Measurements from ENCODE around the gene OTOG.
"Not testable (repeated sequence)": the region's sequence is repeated elsewhere in the genome, so short reads cannot be mapped to it uniquely, and the experiment has no call there.

Gene OTOG

DNA sequence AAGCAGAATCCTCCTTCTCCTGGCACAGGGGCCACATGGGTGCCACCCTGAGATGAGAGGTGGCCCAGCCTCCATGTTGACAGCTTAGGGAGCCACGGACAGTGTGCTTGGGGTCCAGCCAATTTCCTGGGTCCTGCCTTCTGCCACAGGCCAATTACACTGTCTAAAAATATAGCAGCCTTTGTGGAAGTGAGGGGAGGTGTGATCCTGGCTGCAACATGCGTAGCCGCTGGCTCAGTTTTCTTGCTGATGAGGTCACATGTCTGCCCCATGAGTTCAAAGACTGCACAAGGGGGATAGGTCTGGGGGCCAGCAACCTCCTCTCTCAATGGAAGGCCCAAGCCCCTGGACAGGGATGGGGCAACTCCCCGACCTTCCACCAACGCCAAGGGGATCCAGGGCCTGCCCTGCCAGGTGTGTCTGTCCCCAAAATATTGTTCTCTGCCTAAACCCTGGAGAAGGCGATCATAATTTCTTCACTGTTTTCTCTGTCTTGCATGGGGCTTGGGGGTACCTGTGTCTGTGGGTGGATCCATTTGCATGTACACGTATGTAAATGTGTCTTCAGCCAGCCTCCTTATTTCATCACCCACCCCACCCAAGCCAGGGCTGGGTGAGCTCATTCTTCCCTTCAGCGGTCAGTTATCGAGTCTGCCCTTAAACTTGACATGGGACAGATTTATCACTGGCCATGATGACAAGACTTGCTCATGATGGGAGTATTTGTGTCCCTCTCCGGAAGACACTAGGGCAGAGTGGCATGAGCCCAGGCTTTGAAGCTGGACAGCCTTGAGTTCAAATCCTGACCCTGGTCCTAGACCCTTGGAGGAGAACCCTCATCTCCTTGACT, 59.4 kb downstream of the OTOG start:
- DNase-seq: no peak

DNA sequence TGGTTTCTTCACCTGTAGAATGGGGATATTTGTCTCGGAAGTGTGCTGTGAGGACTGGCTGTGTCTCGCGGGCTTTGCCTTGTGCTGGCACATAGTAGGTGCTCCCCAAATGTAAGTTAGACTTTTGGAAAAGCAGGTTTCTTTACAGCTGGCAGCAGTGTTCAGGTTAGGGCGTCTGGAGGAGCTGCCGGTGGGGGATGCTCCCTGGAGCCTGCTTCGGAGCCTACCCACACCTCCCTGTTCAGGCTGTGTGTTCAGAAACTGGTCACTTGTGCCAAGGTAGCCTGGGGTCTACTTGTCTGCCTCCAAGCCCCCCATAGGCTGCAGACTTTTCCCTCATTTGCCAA, 60.0 kb downstream of the OTOG start:
- DNase-seq: no peak

DNA sequence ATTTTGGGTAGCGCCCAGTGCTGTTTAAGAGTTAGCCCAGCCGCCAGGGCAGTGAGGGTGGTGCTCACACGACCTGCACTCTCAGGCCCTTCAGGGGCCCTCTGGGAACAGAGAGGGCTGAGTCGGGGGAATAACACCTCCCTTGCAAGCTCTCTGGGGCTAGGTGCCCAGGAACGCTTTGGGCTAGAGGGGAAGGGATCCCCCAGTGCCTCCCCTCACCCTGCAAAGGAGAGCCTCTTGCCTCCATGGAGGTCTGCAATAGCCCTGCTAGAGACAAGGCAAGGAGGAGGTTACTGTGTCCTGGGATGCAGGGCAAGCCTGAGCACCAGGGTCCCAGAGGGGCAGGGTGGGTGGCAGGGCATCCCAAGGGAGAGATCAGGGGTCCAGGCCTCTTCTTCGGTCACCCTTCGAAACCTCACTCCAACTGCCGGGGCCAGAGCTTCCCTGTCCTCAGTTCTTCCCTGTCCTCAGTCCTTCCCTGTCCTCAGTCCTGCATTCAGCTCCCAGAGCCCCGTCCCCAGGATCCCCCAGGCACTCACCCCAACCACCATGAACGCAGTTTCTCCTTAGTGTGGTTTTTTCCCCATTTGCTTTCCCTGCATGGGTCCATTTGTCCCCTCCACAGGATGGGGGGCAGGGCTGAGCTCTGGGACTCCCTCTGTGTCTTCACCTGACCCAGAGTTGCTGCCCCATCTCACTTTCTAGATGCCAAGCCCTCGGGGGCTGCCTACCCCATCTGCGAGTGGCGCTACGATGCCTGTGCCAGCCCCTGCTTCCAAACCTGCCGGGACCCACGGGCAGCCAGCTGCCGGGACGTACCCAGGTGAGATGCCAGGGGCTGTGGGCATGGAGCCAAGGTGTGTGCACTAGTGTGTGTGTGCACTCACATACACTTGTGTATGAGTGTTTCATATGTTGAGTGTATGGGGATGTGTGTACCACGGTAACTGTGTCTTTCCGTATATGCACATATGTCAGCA, 60.8 kb downstream of the OTOG start:
- DNase-seq: no peak

DNA sequence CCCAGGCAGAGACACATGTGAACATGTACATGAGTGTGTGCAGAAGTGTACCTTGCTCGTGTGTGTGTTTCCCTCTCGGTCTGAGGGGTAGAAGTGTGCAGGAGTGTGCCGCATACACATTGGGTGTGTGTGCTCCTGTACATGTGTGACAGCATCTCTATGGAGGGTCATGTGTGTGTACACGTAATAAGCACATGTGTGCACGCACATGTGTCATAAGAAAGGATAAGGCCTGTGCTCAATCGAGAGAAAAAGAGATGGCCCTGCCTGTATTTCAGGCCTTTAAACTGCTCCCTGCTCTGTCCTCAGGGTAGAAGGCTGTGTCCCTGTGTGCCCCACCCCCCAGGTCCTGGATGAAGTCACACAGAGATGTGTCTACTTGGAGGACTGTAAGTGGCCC, 61.8 kb downstream of the OTOG start:
- no peak for DNase-seq

DNA sequence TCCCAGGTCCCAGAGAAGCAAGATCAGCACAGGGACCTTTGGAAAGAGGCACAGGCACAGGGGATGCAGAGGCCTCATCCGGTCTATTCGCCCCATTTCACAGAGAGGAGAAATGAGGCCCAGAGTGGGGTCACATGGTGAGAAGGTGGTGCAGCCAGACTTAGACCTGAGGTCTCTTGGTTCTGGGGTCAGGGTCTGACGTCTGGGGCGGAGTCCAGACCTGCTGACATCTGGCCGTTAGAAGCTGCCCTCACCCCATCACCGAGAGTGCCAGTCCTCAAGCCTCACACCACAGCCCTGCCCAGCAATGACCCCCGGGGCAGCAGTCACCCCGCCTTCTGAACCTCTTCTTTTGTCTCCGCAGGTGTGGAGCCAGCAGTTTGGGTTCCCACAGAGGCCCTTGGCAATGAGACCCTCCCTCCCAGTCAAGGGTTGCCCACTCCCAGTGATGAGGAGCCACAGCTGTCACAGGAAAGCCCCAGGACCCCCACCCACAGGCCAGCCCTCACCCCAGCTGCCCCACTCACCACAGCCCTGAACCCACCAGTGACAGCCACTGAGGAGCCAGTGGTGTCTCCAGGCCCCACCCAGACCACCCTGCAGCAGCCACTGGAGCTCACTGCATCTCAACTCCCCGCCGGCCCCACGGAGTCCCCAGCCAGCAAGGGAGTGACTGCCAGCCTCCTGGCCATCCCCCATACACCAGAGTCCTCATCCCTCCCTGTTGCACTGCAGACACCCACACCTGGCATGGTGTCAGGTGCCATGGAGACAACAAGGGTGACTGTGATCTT, 62.4 kb downstream of the OTOG start:
- DNase-seq: no peak

DNA sequence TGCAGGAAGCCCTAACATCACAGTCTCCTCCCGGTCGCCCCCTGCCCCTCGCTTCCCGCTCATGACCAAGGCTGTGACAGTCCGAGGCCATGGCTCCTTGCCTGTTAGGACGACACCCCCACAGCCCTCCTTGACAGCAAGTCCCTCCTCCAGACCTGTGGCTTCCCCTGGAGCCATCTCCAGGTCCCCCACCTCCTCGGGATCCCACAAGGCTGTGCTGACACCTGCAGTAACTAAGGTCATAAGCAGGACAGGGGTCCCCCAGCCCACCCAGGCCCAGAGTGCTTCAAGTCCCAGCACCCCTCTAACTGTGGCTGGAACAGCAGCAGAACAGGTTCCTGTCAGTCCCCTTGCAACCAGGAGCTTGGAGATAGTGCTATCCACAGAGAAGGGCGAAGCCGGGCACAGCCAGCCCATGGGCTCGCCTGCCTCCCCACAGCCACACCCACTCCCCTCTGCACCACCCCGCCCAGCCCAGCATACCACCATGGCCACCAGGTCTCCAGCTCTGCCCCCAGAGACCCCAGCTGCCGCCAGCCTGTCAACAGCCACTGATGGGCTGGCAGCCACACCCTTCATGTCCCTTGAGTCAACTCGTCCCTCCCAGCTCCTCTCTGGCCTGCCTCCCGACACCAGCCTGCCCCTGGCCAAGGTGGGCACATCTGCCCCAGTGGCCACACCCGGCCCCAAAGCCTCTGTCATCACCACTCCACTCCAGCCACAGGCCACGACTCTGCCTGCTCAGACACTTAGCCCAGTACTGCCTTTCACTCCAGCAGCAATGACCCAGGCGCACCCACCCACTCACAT, 63.2 kb downstream of the OTOG start:
- no peak for DNase-seq

DNA sequence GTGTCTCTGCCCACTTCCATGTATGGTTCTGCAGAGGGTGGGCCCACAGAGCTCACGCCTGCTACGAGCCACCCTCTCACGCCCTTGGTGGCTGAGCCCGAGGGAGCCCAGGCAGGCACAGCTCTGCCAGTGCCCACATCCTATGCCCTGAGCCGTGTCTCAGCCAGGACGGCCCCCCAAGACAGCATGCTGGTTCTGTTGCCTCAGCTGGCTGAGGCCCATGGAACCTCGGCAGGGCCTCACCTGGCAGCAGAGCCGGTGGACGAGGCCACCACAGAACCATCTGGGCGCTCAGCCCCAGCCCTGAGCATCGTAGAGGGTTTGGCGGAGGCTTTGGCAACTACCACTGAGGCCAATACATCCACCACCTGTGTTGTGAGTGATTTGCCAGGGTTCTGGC, 64.0 kb downstream of the OTOG start:
- DNase-seq: no peak

DNA sequence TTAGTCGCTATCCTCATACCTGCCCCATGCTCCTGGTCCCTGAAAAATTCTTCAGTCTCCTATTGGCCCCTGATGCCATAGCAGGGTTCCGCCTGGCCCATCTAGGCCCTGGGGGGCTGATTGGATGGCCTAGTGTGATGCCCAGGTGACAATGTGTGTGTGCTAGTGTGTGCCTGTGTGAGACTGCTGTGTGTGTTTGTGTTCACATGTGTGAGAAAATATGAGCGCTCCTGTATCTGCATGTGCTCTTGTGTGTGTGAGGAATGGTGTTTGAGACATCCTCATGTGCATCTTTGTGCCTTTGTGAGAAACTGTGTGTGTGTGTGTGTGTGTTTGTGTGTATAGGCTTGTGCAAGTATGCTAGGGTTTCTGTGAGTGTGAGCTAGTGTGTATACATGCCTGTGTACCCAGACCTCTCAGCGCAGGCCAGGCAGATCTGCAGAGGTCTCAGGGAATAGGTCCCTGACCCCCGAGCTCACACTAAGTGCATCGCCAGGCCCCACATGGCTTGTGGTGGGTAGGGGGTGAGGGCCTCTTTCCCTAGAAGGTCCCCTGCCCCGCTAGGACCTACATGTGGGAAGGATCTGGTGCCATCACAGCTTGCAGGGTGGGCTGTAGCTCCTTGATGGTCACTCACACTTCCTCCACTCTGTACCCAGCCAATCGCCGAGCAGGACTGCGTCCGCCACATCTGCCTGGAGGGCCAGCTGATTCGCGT, 64.6 kb downstream of the OTOG start:
- DNase-seq: no peak

DNA sequence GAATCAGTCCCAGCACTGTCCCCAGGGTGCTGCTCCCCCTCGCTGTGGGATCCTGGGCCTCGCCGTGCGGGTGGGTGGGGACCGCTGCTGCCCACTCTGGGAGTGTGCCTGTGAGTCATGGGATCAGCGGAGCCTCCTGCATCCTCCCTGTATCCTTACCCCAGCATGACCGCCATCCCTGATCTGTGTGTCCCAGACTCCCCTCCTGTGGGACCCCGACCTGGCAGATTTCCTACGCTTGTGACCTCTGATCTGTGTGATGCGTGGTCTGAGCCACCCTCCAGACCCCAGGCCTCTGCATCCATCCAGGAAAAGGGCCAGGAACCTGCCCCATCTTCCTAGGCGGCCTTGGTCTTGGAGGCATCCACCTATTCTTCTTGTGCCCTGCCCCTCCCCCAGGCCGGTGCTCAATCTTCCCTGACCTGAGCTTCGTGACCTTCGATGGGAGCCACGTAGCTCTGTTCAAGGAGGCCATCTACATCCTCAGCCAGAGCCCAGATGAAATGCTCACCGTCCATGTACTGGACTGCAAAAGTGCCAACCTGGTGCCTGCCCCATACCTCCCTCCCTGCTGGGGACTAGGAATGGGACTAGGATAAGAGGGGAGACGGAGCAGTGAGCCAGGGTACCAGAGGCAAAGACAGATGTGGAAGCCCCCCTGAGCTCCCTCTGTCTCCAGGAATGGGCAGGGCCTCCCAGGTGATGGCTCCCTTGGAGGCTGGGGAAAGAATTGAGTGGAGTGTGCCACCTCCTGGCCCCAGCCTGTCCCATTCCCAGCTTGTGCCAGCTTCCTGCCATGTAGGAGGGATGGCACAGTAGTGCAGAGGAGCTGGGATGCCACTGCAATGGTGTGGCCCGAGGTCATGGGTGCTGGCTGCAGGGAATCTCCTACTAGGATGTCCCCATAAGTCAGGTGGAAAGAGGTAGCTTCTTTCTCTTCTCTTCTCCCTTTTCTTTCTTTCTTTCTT, 65.4 kb downstream of the OTOG start:
- DNase-seq: no peak

DNA sequence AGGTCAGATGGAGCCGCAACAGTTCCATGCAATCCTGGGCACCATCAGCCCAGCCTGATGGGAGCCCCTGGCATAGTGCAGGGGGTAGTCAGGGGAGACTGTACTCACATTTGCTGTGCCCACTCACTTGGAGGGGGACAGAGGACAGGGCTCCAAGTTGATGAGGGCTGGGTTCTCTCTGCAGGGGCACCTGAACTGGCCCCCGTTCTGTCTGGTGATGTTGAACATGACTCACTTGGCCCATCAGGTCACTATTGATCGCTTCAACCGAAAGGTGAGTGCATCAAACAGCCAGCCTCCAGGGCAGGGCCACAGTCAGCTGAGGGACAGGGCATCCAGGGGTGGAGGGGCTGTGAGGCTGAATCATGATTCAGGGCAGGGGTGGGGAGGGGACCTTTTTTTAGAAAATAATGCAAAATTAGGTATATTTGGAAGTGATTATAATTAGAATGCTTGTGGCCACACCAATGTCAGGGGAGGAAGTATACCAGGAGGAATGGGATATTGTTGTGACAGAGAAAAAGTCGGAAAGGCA, 66.4 kb downstream of the OTOG start:
- no peak for DNase-seq

DNA sequence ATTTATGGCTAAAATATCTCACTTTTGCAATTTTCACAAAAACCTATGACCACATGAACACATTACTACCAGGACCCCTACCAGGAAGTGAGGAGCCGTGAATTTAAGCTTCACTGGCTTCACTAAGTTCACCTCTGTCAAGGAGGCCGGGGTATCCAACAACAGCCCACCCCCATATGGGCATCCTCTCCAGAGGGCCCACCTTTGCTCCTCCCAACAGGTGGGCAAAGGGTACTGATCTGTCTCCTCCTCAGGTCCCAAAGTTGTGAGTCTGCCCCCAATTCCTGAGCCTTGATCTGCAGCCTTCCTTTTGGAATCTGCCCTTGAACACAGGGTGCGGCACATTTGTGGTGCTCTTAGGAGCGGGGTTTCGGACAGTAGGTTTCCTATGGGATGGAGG, 66.9 kb downstream of the OTOG start:
- no peak for DNase-seq

DNA sequence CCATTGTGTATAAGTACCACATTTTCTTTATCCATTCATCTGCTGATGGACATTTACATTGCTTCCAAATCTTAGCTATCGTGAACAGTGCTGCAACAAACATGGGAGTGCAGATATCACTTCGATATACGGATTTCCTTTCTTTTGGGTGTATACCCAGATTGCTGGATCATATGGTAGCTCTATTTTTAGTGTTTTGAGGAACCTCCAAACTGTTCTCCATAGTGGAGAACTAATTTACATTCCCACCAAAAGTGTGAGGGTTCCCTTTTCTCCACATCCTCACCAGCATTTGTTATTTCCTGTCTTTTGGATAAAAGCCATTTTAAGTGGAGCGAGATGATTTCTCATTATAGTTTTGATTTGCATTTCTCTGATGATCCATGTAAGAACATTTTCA, 75.7 kb downstream of the OTOG start:
- DNase-seq: not testable (repeated sequence)

DNA sequence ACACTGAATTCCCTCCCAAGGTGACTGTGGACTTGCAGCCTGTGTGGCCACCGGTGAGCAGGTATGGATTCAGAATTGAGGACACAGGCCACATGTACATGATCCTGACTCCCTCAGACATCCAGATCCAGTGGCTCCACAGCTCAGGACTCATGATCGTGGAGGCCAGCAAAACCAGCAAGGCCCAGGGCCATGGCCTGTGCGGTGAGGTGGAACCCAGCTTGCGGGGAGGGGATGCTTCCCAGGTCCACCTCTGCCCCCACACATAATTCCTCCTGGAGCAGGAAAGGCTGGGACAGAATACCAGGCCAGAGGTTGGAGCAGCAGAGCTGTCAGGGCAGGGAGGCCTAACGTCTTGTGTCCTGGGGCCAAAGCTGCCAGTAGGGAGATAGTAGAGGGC, 82.1 kb downstream of the OTOG start:
- no peak for DNase-seq

DNA sequence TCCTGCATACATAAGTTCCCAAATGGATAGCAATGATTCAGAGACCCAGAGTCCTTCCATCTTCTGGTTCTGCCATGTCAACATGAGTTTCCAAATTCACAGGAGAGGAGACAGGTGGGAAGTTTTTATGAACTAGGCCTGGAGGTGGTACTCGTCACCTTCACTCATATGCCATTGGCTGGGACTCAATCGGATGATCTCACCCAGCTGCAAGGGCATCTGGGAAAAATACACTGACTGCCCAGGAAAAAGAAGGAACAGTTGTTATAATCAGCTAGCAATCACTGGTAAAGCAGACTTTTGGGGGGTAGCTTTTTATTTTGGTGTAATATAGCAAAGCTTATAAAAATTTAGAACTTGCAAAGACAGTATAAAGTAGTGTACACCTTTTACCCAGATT, 83.9 kb downstream of the OTOG start:
- no peak for DNase-seq

DNA sequence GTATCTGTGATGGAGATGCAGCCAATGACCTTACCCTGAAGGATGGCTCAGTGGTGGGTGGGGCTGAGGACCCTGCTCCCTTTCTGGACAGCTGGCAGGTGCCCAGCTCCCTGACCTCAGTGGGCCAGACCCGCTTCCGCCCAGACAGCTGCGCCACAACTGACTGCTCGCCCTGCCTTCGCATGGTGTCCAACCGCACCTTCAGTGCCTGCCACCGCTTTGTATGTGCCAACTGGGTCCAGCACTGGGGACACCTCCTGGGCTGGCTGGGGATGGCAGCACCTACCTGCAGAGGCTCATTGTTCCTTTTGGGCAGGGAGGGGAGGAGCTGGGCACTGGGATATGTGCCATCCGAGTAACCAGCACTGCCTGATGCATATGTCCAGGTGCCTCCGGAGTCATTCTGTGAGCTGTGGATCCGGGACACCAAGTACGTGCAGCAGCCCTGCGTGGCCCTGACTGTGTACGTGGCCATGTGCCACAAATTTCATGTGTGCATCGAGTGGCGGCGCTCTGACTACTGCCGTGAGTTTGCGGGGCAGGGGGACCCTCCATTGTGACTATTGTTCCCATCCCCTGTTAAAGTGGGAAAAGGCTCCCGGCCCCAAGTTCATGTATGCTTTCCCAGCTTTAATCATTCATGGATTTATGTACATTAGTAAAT, 84.8 kb downstream of the OTOG start:
- DNase-seq: no peak

DNA sequence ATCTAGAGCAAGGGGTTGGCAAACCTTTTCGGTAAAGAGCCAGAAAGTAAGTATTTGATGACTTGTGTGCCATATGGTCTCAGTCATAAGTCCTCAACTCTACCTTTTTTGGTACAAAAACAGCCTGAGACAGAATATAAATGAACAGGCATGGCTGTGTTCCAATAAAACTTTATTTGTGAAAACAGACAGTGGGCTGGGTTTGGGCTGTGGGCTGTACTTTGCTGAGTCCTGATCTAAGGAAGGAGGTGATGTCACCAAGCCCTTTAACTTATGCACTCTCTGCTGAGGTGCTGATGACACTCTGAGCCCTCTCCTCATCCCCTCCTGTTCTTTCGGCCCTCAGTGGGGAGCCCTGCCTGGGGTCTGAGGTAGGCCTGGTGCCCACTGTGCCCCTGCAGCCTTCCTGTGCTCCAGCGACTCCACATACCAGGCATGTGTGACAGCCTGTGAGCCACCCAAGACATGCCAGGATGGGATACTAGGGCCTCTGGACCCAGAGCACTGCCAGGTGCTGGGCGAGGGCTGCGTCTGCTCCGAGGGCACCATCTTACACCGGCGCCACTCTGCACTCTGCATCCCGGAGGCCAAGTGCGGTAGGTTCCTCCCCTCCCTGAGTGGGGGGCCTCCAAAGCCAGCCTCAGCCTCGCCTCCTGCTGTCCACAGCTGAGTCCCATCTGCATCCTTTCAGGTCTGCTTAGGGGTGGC, 86.4 kb downstream of the OTOG start:
- no peak for DNase-seq

DNA sequence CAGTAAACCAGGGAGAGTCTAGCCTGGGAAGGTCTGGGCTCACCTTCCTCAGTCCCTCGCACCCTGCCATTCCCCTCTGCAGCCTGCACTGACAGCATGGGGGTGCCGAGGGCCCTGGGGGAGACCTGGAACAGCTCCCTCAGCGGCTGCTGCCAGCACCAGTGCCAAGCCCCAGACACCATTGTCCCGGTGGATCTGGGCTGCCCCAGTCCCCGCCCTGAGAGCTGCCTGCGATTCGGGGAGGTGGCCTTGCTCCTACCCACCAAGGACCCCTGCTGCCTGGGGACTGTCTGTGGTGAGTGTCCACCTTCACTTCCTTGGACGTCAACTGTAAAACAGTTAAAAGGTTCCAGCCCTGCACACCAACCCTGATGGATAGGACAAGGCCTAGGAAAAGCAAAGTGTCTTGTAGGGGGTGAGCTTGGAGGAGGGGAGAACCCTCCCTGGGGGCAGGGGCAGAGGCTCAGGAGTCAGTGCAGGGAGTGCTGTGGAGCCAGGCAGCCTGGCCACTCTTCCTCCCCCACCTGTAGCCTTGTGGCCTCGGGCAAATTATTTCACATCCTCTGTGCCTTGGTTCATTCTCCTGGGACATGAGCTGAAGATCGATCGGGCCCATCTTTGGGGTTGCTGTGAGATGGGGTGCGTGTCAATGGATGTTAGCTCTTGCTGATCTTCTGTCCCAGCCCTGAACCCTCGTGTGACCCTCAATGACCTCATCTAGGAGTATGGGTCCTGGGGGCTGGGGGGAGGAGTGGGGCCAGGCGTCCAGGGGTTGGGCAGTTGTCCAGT, 87.1 kb downstream of the OTOG start:
- DNase-seq: no peak

Measured in activated CD4-positive, alpha-beta T cell treated with anti-CD3 and anti-CD28 coated beads, Interleukin-2, amount 50 U/mL, for 4 hours (primary cell).